Activated naive CD4-positive, alpha-beta T cell treated with anti-CD3 and anti-CD28 coated beads, Interleukin-2, amount 50 U/mL, for 72 hours (primary cell): Measurements from ENCODE around the gene TRIM59. TPM values are rescaled to one million over a fixed set of nuclear protein-coding genes. Genes with fewer than 3 reads are reported as not detected.

Experiments used
- ATAC-seq, 2 donors: fragments of 150-1000 bp; cut with Tn5 transposase; 2 replicates each; pipeline ENCODE4 v1.10.0; 2021; ENCODE audit warnings: mild to moderate bottlenecking in 2 of 2, moderate library complexity in 2 of 2
- DNase-seq, 2 donors: peaks; one replicate each; pipeline ENCODE4 v3.0.0; 2021 to 2022; ENCODE audit warnings: low spot score in 2 of 2
- H3K27ac Mint-ChIP-seq, 2 donors: one replicate each; pipeline ENCODE4 v1.8.0; 2022; ENCODE audit warnings: mild to moderate bottlenecking in 2 of 2, mixed read lengths in 2 of 2
- H3K36me3 Mint-ChIP-seq, 2 donors: one replicate each; pipeline ENCODE4 v1.8.0; 2022; ENCODE audit warnings: mixed read lengths in 2 of 2
- H3K9me3 Mint-ChIP-seq, 2 donors: one replicate each; pipeline ENCODE4 v1.8.0; 2022; ENCODE audit warnings: mixed read lengths in 2 of 2
- total RNA-seq, 2 donors: library from RNA; stranded (reverse); gene quantifications; one replicate each; pipeline ENCODE4 v1.2.3, GENCODE V29; 2022

TRIM59 gene
- total RNA-seq, 2 donors from 2014 or later, result 28.7 to 31.1 TPM

DNA sequence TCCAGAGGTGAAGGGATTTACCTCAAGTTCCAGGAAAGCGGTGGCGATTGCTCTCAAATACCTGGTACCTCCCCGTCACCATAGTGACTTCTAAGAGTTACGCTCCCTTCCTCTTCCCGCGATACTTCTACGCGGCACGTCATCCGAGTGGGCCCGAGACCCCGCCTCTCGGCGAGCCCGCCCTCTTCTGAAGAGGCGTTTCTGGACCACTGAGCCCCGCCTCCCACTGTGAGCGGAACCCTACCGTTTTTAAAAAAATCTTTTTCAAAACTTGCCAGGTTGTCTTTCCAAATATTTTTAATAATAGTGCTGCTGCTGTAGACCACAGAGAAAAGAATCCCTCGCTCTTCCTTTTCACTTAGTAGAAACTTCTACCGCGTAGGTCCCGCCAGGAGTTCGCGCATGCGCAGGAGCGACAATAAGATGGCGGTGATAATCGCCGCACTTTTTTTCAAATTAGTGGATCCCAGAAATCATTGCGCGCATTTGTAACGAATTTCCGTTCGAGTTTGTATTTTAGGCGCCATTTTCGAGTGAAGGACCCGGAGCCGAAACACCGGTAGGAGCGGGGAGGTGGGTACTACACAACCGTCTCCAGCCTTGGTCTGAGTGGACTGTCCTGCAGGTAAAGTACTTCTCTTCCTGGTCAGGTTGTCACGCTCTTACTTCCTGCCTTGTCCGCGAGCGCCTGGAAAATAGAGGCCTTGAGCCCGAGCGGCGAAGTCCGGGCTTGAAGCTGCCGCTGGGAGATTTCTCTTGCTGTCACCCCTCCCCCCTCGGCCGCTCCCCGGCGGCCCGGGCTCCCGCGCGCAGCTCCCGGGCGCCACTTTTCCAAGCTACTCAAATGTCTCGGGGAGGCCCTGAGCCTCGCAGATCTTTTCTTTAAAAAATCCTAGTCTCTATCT, 50.2 kb downstream of the TRIM59 start, which contains the start of the genes IFT80 and SMC4:
TSS of gene IFT80 (minus strand) at position 101 of the 905 bp plus-strand sequence. CDS start 14,625 bp downstream, outside the sequence.
TSS of gene SMC4 (plus strand) at position 526 of the 905 bp plus-strand sequence. CDS start 1,177 bp downstream, outside the sequence.
- H3K36me3 Mint-ChIP-seq, result peaks cover 44 to 47% of the 10 kb centered on the region in 2 donors
- ATAC-seq, result peak; percentile 97 to 98
- peak; percentile 91 to 95 for DNase-seq
- no peaks in the 10 kb centered on the region for H3K9me3 Mint-ChIP-seq
- H3K27ac Mint-ChIP-seq, result peak within 1 kb of the TSS; percentile 100

DNA sequence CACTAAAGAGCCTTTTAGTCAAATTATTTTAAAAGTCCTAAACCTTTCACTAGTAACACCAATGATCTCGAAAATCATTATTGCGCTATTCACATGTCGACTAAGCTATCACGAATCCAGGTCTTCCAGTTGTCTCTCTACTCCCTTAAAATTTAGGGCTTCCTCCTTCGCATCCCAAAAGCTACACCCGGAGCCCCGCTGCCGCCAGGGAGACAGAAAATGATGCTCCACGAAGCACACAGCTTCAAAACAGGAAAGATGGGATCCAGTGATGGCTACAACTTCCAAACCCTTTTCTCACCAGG, 50.8 kb downstream of the TRIM59 start:
- peak overlapping the region; percentile 100 for H3K27ac Mint-ChIP-seq
- H3K36me3 Mint-ChIP-seq, result peaks cover 40 to 44% of the 10 kb centered on the region in 2 donors
- peak in 1 of 2 donors; percentile 11 for ATAC-seq
- no peaks in the 10 kb centered on the region for H3K9me3 Mint-ChIP-seq
- no peak for DNase-seq

DNA sequence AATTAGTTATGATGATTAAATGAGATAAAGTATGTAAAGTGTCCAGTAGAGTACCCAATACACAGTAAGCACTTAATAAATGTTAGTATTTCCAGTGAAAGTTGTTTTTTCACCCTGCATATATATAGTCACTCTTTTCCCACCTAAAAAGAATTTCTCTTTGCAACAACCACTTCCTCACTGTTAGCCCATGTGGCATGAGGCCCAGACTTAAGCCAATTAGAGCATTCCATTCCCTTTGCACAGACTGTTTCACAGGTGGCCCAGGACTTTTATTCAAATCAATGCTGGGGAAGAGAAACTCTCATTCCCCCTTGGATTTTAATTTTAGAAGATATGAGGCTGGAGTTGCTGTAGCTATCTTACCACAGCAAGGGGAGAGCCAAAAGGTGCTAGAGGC, 54.3 kb downstream of the TRIM59 start:
- DNase-seq, result no peak
- Mint-ChIP-seq H3K36me3 (peaks cover 14 to 16% of the 10 kb centered on the region in 2 donors), H3K9me3 (no peaks in the 10 kb centered on the region), H3K27ac (no peak overlapping the region)
- ATAC-seq, result no peak

DNA sequence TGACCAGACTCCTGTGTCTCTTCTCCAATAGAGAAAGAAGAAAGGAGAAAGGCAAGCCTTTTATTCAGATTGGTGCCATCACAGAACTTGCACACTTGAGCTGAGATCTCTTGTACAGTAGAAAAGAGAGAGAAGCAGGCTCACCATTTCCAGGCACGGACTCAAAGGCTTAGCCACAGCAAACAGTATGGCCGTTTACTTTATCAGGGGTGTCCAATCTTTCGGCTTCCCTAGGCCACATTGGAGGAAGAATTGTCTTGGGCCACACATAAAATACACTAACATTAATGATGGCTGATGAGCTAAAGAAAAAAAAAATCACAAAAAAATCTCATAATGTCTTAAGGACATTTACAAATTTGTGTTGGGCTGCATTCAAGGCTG, 55.6 kb downstream of the TRIM59 start:
- Mint-ChIP-seq H3K27ac (no peak overlapping the region), H3K36me3 (peaks cover 4 to 14% of the 10 kb centered on the region in 2 donors), H3K9me3 (no peaks in the 10 kb centered on the region)
- ATAC-seq, result no peak
- DNase-seq, result no peak

DNA sequence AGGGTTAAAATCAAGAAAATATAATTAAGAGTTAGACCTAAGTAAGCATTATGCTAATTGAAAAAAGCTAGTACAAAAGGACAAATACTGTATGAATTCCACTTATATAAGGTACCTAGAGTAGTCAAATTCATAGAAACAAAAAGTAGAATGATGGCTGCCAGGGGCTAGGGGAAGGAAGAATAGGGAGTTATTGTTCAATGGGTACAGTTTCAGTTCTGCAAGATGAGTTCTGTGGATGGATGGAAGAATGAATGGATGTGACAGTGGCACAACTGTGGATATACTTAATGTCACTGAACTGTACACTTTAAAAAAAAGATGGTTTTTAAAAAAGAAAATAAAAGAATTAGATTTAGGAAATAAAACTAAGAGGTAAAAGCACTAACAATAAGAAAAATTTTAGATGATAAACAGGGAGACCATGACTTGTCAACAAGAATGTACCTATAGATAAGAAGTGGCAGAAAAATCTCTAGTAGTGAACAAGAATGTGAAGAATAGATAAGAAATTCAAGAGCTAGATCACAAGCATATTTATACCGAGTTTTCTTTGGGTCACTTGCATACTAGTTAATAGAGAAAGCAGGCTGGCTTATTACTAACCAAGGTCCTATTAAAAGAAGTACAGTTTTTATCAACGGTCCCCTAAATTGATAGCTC, 56.1 kb downstream of the TRIM59 start:
- peaks cover 0 to 9% of the 10 kb centered on the region in 2 donors for H3K36me3 Mint-ChIP-seq

DNA sequence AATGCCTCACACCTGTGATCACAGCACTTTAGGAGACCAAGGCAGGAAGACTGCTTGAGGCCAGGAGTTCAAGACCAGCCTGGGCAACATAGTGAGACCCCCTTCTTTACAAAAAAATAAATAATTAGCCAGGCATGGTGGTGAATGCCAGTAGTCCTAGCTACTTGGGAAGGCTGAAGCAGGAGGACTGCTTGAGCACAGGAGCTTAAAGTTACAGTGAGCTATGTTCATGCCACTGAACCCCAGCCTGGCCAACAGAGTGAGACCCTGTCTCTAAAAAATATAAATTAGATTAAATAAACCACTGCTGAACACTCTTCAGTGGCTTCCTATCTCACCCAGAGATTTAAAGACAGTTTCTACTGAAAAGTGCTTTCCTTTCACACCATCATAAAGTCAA, 56.8 kb downstream of the TRIM59 start:
- ATAC-seq (no peak), DNase-seq (no peak)
- Mint-ChIP-seq H3K9me3 (no peaks in the 10 kb centered on the region), H3K36me3 (peaks cover 0 to 6% of the 10 kb centered on the region in 2 donors), H3K27ac (no peak overlapping the region)

More for the DNA sequence above, 56.1 kb downstream of the TRIM59 start:
- DNase-seq (no peak), ATAC-seq (no peak)
- Mint-ChIP-seq H3K27ac (no peak overlapping the region), H3K9me3 (no peaks in the 10 kb centered on the region)

DNA sequence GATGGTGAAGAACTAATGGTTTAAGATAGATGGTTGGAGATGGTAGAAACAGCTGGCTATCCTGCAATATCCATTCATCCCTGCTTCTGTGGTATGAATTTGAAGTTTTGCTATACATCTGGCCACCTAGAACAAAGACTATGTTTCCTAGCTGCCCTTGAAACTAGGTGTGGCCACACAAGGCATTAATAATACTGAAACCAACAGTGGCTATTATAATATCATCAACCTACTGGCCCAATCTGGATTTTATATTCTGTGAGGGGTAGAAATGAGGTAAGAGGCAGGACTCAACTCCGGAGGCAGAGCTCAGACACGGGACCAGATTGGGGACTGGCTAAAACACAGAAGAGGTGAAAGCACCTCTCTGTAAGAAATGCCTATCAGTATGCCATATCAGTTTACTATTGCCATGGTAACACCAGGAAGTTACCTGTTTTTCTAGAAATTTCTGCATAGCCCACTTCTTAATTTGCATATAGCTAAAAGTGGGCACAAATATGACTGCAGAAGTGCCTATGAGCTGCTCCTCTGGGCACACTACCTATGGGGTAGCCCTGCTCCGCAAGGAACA, 58.9 kb downstream of the TRIM59 start:
- Mint-ChIP-seq H3K27ac (no peak overlapping the region), H3K9me3 (no peaks in the 10 kb centered on the region), H3K36me3 (peaks cover 0 to 6% of the 10 kb centered on the region in 2 donors)
- DNase-seq (no peak), ATAC-seq (no peak)

Other genes starting within 250 kb of the TRIM59 start
- under 1 TPM in 1 of 2 donors, not detected in 1; 0.11 TPM for gene C3orf80, start 224.4 kb downstream of the TRIM59 start, total RNA-seq
- gene IFT80, start 50.6 kb downstream of the TRIM59 start, total RNA-seq, result 10 to 100 TPM; 13.3 to 21.8 TPM
- gene SMC4, start 50.1 kb downstream of the TRIM59 start, total RNA-seq, result 100 to 1,000 TPM; 159 to 287 TPM
- 10 to 100 TPM; 32.9 to 86.8 TPM for gene KPNA4, start 115.8 kb upstream of the TRIM59 start, total RNA-seq
- gene ARL14, start 227.4 kb upstream of the TRIM59 start, total RNA-seq, result not detected